ENCODE results near the gene KCNK10. TPM values are rescaled to one million over a fixed set of nuclear protein-coding genes. Genes with fewer than 3 reads are reported as not detected.

KCNK10 gene
- total RNA-seq, 1 donor from 2014 or later: not detected

GRCh38 chr14:88212691-88213090 lies 110.4 kb downstream of the KCNK10 start:
- H3K27ac Mint-ChIP-seq: no peak overlapping the region
- no peaks in the 10 kb centered on the region for H3K9me3 Mint-ChIP-seq
- H3K27me3 Mint-ChIP-seq: peaks cover 2% of the 10 kb centered on the region
- intact Hi-C loops (cut with micrococcal nuclease): no loop called here
- no peaks in the 10 kb centered on the region for H3K4me1 Mint-ChIP-seq
- no peaks in the 10 kb centered on the region for H3K36me3 Mint-ChIP-seq (ENCODE audit: low read depth)
- no peak for DNase-seq
- no peak overlapping the region for H3K4me3 Mint-ChIP-seq

GRCh38 chr14:88210426-88210825 lies 112.6 kb downstream of the KCNK10 start:
- H3K27me3 Mint-ChIP-seq: peaks cover 2% of the 10 kb centered on the region
- no peaks in the 10 kb centered on the region for H3K4me1 Mint-ChIP-seq
- DNase-seq: no peak
- no peaks in the 10 kb centered on the region for H3K9me3 Mint-ChIP-seq
- H3K27ac Mint-ChIP-seq: no peak overlapping the region
- no peaks in the 10 kb centered on the region for H3K36me3 Mint-ChIP-seq (ENCODE audit: low read depth)
- intact Hi-C loops (cut with micrococcal nuclease): no loop called here
- H3K4me3 Mint-ChIP-seq: no peak overlapping the region

GRCh38 chr14:88209273-88209672 lies 113.8 kb downstream of the KCNK10 start:
- Mint-ChIP-seq H3K27ac (no peak overlapping the region), H3K4me3 (no peak overlapping the region), H3K4me1 (no peaks in the 10 kb centered on the region), H3K27me3 (peaks cover 2% of the 10 kb centered on the region), H3K36me3 (ENCODE audit: low read depth) (no peaks in the 10 kb centered on the region), H3K9me3 (no peaks in the 10 kb centered on the region)
- intact Hi-C loops (cut with micrococcal nuclease): no loop called here
- no peak for DNase-seq

GRCh38 chr14:88208858-88209257 lies 114.2 kb downstream of the KCNK10 start:
- Mint-ChIP-seq H3K27me3 (peaks cover 2% of the 10 kb centered on the region), H3K4me1 (no peaks in the 10 kb centered on the region), H3K27ac (no peak overlapping the region), H3K36me3 (ENCODE audit: low read depth) (no peaks in the 10 kb centered on the region), H3K9me3 (no peaks in the 10 kb centered on the region), H3K4me3 (no peak overlapping the region)
- no peak for DNase-seq
- intact Hi-C loops (cut with micrococcal nuclease): no loop called here

- H3K4me3 Mint-ChIP-seq: no peak overlapping the region
- H3K4me1 Mint-ChIP-seq: no peaks in the 10 kb centered on the region
- no peaks in the 10 kb centered on the region for H3K27me3 Mint-ChIP-seq
- no peaks in the 10 kb centered on the region for H3K9me3 Mint-ChIP-seq
- DNase-seq: no peak
- intact Hi-C loops (cut with micrococcal nuclease): no loop called here
- no peaks in the 10 kb centered on the region for H3K36me3 Mint-ChIP-seq (ENCODE audit: low read depth)
- no peak overlapping the region for H3K27ac Mint-ChIP-seq
Observed at GRCh38 chr14:88204221-88204620, 118.8 kb downstream of the KCNK10 start.

- Mint-ChIP-seq H3K36me3 (ENCODE audit: low read depth) (no peaks in the 10 kb centered on the region), H3K4me3 (no peak overlapping the region), H3K4me1 (no peaks in the 10 kb centered on the region), H3K27ac (no peak overlapping the region), H3K9me3 (no peaks in the 10 kb centered on the region), H3K27me3 (no peaks in the 10 kb centered on the region)
- intact Hi-C loops (cut with micrococcal nuclease): no loop called here
- no peak for DNase-seq
Observed at GRCh38 chr14:88203291-88203690, 119.8 kb downstream of the KCNK10 start.

- Mint-ChIP-seq H3K27ac (no peak overlapping the region), H3K27me3 (peaks cover 1% of the 10 kb centered on the region), H3K4me3 (no peak overlapping the region), H3K4me1 (no peaks in the 10 kb centered on the region), H3K36me3 (ENCODE audit: low read depth) (no peaks in the 10 kb centered on the region), H3K9me3 (no peaks in the 10 kb centered on the region)
- DNase-seq: no peak
- intact Hi-C loops (cut with micrococcal nuclease): no loop called here
Observed at GRCh38 chr14:88202286-88202685, 120.8 kb downstream of the KCNK10 start.

GRCh38 chr14:88201851-88202250 lies 121.2 kb downstream of the KCNK10 start:
- Mint-ChIP-seq H3K9me3 (no peaks in the 10 kb centered on the region), H3K4me1 (no peaks in the 10 kb centered on the region), H3K27ac (no peak overlapping the region), H3K36me3 (ENCODE audit: low read depth) (no peaks in the 10 kb centered on the region), H3K27me3 (peaks cover 1% of the 10 kb centered on the region), H3K4me3 (no peak overlapping the region)
- intact Hi-C loops (cut with micrococcal nuclease): no loop called here
- DNase-seq: no peak

- DNase-seq: no peak
- Mint-ChIP-seq H3K27ac (no peak overlapping the region), H3K27me3 (peaks cover 15% of the 10 kb centered on the region), H3K4me1 (no peaks in the 10 kb centered on the region), H3K9me3 (no peaks in the 10 kb centered on the region), H3K36me3 (ENCODE audit: low read depth) (no peaks in the 10 kb centered on the region), H3K4me3 (no peak overlapping the region)
- intact Hi-C loops (cut with micrococcal nuclease): no loop called here
Observed at GRCh38 chr14:88199882-88200281, 123.2 kb downstream of the KCNK10 start.

GRCh38 chr14:88198446-88198845 lies 124.6 kb downstream of the KCNK10 start:
- Mint-ChIP-seq H3K4me1 (no peaks in the 10 kb centered on the region), H3K4me3 (no peak overlapping the region), H3K27ac (no peak overlapping the region), H3K27me3 (peaks cover 20% of the 10 kb centered on the region), H3K36me3 (ENCODE audit: low read depth) (no peaks in the 10 kb centered on the region), H3K9me3 (no peaks in the 10 kb centered on the region)
- DNase-seq: no peak
- intact Hi-C loops (cut with micrococcal nuclease): no loop called here

GRCh38 chr14:88196925-88197324 lies 126.1 kb downstream of the KCNK10 start:
- Mint-ChIP-seq H3K9me3 (no peaks in the 10 kb centered on the region), H3K36me3 (ENCODE audit: low read depth) (no peaks in the 10 kb centered on the region), H3K4me3 (no peak overlapping the region), H3K4me1 (no peaks in the 10 kb centered on the region), H3K27ac (no peak overlapping the region), H3K27me3 (peaks cover 20% of the 10 kb centered on the region)
- DNase-seq: no peak
- intact Hi-C loops (cut with micrococcal nuclease): no loop called here

- no peak overlapping the region for H3K4me3 Mint-ChIP-seq
- intact Hi-C loops (cut with micrococcal nuclease): no loop called here
- H3K27ac Mint-ChIP-seq: no peak overlapping the region
- DNase-seq: no peak
- H3K9me3 Mint-ChIP-seq: no peaks in the 10 kb centered on the region
- no peaks in the 10 kb centered on the region for H3K4me1 Mint-ChIP-seq
- peaks cover 21% of the 10 kb centered on the region for H3K27me3 Mint-ChIP-seq
- H3K36me3 Mint-ChIP-seq (ENCODE audit: low read depth): no peaks in the 10 kb centered on the region
Observed at GRCh38 chr14:88196116-88196890, 126.8 kb downstream of the KCNK10 start.

- no peaks in the 10 kb centered on the region for H3K9me3 Mint-ChIP-seq
- DNase-seq: no peak
- H3K36me3 Mint-ChIP-seq (ENCODE audit: low read depth): no peaks in the 10 kb centered on the region
- no peak overlapping the region for H3K4me3 Mint-ChIP-seq
- intact Hi-C loops (cut with micrococcal nuclease): no loop called here
- H3K27ac Mint-ChIP-seq: no peak overlapping the region
- peaks cover 22% of the 10 kb centered on the region for H3K27me3 Mint-ChIP-seq
- H3K4me1 Mint-ChIP-seq: no peaks in the 10 kb centered on the region
Observed at GRCh38 chr14:88195676-88196075, 127.4 kb downstream of the KCNK10 start.

GRCh38 chr14:88194531-88194930 lies 128.5 kb downstream of the KCNK10 start:
- DNase-seq: no peak
- Mint-ChIP-seq H3K27ac (no peak overlapping the region), H3K4me1 (no peaks in the 10 kb centered on the region), H3K4me3 (no peak overlapping the region), H3K9me3 (no peaks in the 10 kb centered on the region), H3K27me3 (peaks cover 22% of the 10 kb centered on the region), H3K36me3 (ENCODE audit: low read depth) (no peaks in the 10 kb centered on the region)
- intact Hi-C loops (cut with micrococcal nuclease): no loop called here

- DNase-seq: no peak
- Mint-ChIP-seq H3K36me3 (ENCODE audit: low read depth) (no peaks in the 10 kb centered on the region), H3K27ac (no peak overlapping the region), H3K9me3 (no peaks in the 10 kb centered on the region), H3K27me3 (peaks cover 25% of the 10 kb centered on the region), H3K4me3 (no peak overlapping the region), H3K4me1 (peaks cover 5% of the 10 kb centered on the region)
- intact Hi-C loops (cut with micrococcal nuclease): no loop called here
Observed at GRCh38 chr14:88191605-88192004, 131.5 kb downstream of the KCNK10 start.
